GM19193 (cell line): ENCODE results near the gene PIAS1.

Experiments used
- POLR2A ChIP-seq: IDR thresholded peaks from 4 replicates; pipeline ENCODE4 v1.6.1; 2011; ENCODE audit not compliant: insufficient read depth, insufficient read length; ENCODE audit errors: extremely low read depth

Gene PIAS1

DNA sequence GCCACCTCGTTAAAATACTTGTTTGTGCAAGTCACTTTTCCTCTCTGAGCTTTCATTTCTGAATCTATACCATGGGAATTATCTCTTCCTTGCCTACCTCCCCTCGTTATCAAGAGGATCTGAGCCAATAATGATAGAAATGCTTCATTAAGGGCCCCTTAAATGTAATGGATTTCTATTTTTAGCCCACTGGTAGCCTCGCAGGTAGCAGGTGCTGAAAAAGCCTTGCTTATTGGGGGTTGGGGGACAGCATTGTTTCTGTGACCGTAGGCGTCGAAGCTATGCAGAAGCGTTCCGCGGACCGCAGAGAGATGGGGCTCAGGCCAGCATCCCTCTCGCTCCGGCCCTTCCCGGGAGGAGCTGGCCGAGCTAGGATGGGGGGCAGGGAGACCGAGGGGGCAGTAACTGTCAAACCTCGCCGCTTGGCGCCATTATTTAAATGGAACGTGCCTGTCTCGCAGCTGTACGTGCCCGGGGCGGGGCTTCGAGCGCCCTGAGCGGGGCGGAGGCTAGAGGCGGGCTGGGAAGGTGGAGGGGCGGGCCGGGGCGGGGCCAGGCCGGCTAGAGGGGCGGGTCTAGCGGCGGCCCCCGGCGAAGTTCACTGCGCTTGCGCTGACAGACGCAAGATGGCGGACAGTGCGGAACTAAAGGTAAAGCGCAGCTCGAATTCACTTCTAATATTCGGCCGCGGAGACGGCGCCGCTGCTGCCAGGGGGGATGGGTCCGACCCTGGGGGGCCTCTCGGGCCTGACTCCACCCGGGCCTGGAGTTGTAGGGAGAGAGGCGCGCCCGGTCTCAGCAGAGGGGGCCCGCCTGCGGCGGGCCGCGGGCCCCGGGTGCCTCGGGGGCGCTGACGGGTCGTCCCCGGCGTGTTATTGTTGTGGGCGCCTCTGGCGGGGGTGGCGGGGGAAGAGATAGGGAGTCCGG, at the start of gene PIAS1:
PIAS1 (plus strand) TSS at position 615 of the 927 bp plus-strand sequence; CDS start at position 627, 12 bp downstream.
- peak; percentile 93 for TF ChIP-seq POLR2A

DNA sequence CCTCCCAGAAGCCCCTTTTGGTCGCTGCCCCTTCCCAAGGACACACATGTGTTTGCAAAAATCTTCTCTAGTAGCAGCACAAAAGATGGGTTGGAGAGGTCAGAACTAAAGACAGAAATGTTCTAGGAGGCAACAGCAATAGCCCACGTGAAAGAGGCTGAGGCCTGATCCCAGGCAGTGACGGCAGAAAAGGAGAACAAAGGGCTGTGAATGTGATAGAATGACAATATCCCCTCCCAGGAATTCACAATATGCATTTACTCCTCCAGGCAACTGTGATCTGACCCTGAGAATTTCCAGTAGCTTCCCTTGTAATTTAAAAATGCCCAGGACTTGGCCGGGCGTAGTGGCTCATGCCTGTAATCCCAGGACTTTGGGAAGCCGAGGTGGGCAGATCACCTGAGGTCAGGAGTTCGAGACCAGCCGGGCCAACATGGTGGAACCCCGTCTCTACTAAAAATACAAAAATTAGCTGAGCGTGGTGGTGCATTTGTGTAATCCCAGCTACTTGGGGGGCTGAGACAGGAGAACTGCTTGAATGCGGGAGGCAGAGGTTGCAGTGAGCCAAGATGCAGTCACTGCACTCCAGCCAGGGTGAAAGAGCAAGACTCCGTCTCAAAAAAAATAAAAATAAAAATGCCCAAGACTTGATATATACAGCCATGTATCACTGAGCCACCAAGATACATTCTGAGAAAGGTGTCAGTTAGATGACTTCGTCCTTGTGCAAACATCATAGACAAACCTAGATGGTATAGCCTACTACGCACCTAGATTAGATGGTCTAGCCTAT, 43.6 kb upstream of the PIAS1 start:
- TF ChIP-seq POLR2A: no peak

DNA sequence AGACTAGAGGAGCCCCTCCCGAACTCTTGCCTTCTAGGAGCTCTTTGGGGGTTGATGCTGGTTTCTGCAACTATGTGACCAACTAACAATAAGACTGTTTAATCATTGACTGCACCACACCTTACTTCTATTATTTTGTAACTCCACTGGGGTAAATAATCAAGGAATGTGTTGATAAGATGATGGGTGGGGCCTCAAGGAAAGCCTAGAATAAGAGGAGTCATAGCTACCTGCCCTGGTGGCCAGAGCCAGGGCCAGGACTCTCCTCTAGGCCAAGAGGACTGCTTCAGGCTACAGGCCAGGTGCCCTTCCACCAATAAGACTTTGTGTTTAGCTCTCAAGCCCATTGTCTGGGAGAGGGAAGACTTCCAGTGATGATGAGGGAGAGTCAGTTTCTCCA, 41.2 kb upstream of the PIAS1 start:
- no peak for TF ChIP-seq POLR2A

DNA sequence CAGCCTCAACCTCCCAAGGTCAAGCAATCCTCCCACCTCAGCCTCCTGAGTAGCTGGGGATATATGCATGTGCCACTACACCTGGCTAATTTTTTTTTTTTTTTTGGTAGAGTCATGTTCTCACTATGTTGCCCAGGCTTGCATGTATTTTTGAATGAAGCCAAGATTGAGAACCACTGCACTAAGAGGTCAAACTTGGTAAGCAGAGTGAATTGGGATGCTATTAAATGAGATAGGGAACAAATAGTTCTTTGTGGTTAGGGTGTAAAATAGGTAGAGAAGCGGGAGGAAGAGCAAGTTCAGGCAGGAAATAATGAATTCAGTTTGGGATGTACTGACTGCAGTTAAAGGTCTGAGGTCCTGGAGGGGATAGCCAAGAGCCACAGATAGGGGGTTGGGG, 39.9 kb upstream of the PIAS1 start:
- no peak for TF ChIP-seq POLR2A

DNA sequence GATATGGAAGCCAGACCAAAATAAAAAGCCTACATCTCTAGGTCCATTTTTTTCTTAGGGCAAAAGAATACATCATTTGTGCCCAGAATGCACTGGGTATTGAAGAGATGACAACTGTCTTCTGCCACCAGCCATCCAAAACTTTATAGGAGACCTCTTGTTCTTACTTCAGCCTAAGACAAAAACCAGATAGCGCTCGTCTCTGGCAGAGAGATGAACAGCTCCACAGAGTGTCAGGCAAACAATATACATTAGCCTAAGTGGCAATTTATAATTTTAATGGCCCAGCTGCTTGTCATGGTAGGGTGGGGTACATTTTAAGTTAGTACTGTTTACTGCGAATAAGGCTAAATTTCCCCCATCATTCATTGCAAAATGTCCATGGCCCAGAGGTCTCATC, 38.9 kb upstream of the PIAS1 start:
- no peak for TF ChIP-seq POLR2A

DNA sequence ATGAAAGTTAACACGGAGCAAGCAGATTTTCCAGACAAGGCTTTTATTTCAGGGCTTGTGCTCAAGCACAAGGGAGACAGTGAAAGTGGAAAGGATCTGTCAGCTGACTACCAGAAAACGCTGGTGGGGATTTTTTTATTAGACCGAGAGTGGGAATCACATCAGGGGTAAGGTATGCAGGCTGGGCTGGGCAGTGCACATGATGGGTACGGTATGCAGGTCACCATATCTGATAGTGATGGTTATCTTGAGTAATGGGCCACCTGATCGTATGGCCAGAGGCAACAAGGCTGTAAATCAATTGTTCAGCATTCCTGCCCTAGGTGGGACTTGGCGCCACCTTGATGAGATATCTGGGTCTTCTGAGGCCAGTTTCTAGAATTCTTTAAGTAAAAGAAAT, 36.9 kb upstream of the PIAS1 start:
- TF ChIP-seq POLR2A: no peak

DNA sequence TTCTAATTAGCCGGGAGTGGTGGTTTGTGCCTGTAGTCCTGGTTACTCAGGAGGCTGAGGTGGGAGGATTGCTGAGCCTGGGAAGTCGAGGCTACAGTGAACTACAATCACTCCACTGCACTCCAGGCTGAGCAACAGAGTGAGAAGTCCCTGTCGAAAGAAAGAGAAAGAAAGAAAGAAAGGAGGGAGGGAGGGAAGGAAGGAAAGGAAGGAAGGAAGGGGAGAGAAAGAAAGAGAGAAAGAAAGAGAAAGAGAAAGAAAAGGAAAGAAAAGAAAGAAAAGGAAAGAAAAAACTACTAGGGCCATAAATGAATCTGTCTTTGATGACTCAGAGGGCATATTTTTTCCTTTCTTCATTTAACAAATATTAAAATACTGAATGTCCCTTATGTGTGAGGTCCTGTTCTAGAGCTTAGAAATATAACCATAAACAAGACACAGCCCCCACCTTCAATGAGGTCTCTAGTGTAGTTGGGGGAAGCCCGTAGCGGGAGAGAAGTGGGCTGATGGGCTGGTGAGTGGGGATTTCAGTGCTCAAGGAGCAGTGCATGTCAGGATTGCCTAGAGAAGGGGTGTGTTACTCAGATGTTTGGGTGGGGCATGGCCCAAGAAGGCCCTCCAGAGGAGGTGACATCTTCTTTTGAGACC, 35.2 kb upstream of the PIAS1 start:
- no peak for TF ChIP-seq POLR2A

DNA sequence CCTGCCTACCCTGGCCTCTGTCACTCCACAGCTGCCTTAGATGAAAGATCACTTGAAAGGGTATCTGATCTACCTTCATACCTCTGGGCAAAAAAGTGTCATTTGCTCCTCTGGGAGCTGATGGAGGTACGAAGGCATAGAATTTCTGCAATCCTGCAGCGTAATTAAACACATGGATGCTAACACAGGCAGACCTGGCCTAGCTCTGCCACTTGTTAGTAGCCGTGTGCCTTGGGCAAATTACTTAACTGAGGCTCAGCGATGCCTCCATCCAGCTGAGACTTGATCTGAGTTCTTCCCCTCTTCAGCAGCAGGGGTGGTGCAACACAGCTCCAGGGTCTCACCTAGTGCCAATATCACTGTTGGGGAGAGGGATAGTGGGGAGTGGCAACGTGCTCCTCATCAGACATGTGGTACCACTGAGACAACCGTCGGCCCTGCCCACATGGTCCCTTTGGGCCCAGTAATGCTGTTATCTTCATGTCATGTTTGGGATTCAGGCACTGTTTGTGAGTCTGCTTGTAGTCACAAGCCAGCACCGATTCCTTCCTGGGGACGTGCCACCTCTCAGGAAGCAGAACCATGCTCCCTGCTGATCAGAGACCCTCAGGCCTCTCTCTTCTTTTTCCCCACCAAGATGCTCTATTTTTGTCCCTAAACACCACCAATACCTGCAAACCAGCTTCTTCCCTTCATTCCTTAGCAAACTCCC, 34.1 kb upstream of the PIAS1 start:
- no peak for TF ChIP-seq POLR2A

DNA sequence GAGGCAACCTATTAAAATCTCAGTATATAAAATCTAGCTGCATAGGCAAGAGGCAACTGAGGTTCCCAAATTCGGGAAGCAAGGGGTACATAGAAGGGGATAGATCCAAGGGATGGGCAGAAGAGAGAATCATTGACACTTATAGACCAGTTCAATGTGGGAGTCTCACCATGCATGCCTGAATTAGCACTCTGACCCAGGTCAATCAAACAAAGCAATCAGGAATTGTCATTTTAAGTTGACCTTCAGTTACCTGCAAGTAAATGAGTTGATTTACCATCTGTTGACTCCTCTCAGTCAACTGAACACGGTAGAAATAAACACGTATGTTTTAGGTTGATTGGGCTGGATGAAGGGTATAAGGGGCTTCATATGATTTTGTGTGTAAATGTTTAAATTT, 33.4 kb upstream of the PIAS1 start:
- TF ChIP-seq POLR2A: no peak

DNA sequence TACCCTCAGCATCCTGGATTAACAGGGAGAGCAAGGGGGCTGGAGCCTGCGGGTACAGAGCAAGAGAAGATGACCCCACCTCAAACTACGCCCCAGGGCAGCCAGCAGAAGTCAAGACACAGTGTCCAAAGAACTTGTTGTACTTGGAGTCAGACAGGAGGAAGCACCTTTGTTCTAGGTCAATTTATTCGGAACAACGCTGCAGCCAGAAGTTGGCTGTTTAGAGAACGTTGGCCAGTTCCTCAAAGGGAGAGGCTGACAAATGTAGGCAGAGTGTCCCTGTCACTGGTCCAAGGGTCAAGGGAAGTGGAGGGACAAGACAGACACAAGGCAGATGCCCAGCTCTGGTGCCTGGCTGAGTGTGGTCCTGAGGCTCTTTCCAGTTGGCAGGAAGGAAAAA, 32.1 kb upstream of the PIAS1 start:
- no peak for TF ChIP-seq POLR2A

DNA sequence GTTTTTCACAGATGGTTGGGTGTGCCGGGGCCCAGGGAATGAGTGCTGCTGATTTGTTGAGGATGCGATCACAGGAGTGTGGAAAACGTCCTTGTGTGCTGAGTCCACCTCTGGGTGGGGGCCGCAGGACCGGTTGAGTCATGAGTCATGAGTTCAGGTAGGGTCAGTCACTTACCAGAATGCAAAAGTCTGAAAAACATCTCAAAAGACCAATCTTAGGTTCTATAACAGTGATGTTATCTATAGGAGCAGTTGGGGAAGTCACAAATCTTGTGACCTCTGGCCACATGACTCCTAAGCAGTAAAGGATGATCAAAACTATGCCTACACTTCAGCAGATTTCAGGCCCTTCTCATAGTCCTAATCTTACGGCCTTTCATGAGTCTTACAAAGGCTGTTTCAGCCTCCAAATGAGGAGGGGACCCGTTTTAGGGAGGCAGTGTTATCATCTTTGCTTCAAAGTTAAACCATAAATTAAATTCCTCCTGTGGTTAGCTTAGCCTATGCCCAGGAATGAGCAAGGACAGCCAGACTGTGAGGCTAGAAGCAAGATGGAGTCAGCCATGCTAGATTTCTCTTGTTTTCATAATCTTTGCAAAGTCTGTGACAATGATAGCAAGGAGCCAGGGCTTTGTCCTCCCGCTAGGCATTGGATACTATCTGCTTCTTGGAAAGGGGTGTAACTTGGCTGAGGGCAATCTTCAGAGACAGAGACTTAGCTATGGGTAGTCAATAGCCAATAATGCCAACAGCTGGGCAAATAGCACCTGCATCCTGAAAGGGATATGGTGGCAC, 30.6 kb upstream of the PIAS1 start:
- TF ChIP-seq POLR2A: no peak

DNA sequence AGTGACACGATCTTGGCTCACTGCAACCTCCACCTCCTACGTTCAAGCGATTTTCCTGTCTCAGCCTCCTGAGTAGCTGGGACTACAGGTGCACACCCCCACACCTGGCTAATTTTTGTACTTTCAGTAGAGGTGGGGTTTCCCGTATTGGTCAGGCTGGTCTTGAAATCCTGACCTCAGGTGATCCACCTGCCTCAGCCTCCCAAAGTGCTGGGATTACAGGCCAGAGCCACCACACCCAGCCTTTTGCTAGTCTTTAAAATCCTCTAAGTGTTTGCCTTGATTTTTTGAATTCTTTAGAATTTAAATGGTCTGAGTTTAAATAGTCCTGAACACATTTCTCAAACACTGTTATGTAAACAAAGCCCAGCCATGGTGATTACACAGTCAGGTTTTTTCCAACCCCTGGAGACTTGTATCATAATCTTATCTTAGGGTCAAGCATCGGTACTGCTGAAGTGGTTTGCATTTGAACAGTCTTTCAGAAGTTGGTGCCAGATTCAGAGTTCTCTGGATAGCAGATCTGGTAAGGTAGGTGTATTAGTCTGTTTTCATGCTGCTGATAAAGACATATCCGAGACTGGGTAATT, 28.2 kb upstream of the PIAS1 start:
- no peak for TF ChIP-seq POLR2A

DNA sequence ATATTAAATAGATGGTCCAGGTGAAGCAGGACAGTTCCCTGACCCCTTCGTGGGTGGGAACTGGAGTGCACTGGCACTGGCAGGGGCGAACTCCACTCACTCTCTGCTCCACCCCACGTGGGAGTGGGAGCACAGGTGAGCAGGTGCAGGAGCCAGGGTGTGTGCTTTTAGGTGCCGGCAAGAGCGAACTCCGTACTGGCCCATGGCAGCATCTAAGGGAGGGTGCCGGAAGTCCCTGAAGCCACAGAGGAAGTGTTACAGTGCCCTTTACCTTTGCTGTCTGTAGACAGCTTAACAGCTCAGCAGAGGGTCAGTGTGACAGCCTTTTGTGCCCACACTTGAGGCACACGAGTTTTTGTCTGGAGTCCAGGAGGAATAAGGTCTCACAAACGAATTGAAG, 26.7 kb upstream of the PIAS1 start:
- no peak for TF ChIP-seq POLR2A
